SK-MEL-5 (cell line): ENCODE measurements around the gene ASB2. TPM values are rescaled to one million over a fixed set of nuclear protein-coding genes. Genes with fewer than 3 reads are reported as not detected.
A peak's percentile ranks its signal among the peaks of the same experiment; 100 is the strongest.

Experiments used
- DNase-seq: peaks from one replicate; pipeline ENCODE4 v3.0.0-alpha.2; 2016; ENCODE audit warnings: low read depth, low spot score
- in situ Hi-C: cut with HindIII; loops from 2 replicates; pipeline ENCODE4 v1.10.0; 2016; ENCODE audit warnings: low sequenced_read_pairs, high pct_unique_total_duplicates, low pct_unique_long_range_greater_than_20kb
- total RNA-seq: library from RNA; depleted of rRNA; stranded (reverse); fragments of >200 nt; shearing (Covaris generic); gene quantifications from 2 replicates; pipeline ENCODE4 v1.2.3, GENCODE V29; 2014

The ASB2 gene
- total RNA-seq, 1 experiment from 2014 or later, result 3.9 TPM

- no peak for DNase-seq
- in situ Hi-C loops, result no loop called here
Measured at GRCh38 chr14:93987815-93988476, 11.6 kb upstream of the ASB2 start.

- in situ Hi-C loops, result no loop called here
- no peak for DNase-seq
Measured at GRCh38 chr14:93987376-93987775, 11.0 kb upstream of the ASB2 start.

- DNase-seq, result no peak
Measured at GRCh38 chr14:93986955-93987354, 10.6 kb upstream of the ASB2 start.

GRCh38 chr14:93984987-93985410, 8.6 kb upstream of the ASB2 start:
- in situ Hi-C loops, result no loop called here
- DNase-seq, result peak; percentile 89

More at GRCh38 chr14:93986955-93987354, 10.6 kb upstream of the ASB2 start:
- in situ Hi-C loops, result no loop called here

GRCh38 chr14:93984070-93984469, 7.7 kb upstream of the ASB2 start:
- DNase-seq, result no peak
- in situ Hi-C loops, result no loop called here

- in situ Hi-C loops, result no loop called here
- DNase-seq, result no peak
Measured at GRCh38 chr14:93982230-93983007, 6.0 kb upstream of the ASB2 start.

- in situ Hi-C loops, result no loop called here
- DNase-seq, result no peak
Measured at GRCh38 chr14:93981316-93982229, 5.2 kb upstream of the ASB2 start.

GRCh38 chr14:93980456-93981201, 4.3 kb upstream of the ASB2 start:
- in situ Hi-C loops, result no loop called here
- DNase-seq, result no peak

- in situ Hi-C loops, result no loop called here
- no peak for DNase-seq
Measured at GRCh38 chr14:93978735-93979134, 2.4 kb upstream of the ASB2 start.

- no peak for DNase-seq
- in situ Hi-C loops, result no loop called here
Measured at GRCh38 chr14:93977790-93978581, 1.6 kb upstream of the ASB2 start.

GRCh38 chr14:93977171-93977570, 801 bp upstream of the ASB2 start:
- no peak for DNase-seq
- in situ Hi-C loops, result no loop called here

- peak; percentile 80 for DNase-seq
Measured at GRCh38 chr14:93975791-93976476, 436 bp downstream of the ASB2 start.

GRCh38 chr14:93974833-93975232, 1.5 kb downstream of the ASB2 start:
- DNase-seq, result no peak
- in situ Hi-C loops, result no loop called here

More at GRCh38 chr14:93975791-93976476, 436 bp downstream of the ASB2 start:
- in situ Hi-C loops, result no loop called here

- in situ Hi-C loops, result no loop called here
- no peak for DNase-seq
Measured at GRCh38 chr14:93974299-93974698, 2.1 kb downstream of the ASB2 start.

- in situ Hi-C loops, result no loop called here
- no peak for DNase-seq
Measured at GRCh38 chr14:93973607-93974006, 2.8 kb downstream of the ASB2 start.

GRCh38 chr14:93972618-93973205, 3.7 kb downstream of the ASB2 start:
- no peak for DNase-seq
- in situ Hi-C loops, result no loop called here
